ENCODE measurements around the gene SLC24A1.

The SLC24A1 gene

DNA sequence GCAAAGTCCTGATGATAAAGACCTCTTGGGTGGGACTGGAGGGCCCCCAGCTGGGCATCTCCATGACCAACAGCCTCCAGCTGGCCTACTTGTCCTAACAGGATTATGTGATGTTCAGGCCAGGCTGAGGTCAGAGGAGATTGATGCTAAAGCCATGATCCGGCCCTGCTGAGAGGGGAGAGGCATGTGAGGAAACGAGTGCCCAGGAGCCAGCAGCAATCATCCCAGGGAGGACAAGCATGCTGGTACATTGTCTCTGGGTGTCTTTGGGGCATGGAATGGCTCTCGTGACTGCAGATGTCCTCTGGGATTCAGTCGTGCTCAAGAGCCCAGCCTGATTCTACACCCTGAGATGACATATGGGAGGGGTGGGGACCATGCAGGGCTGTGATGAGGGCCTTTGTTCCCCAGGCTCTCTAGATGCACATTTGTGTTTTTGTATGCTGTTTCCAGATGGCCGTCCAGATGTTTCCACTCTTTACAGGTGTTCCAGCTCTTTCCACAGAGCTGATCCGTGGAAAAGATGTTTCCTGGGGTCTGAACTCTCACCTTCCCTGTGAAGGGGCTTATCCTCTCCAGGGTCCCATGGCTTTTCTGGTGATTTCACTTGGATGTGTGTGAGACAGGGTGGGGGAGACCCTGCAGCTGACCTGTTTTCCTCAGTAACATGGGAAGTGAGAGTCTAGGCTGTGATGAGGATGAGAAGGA is 20.2 kb downstream of the SLC24A1 start:
- H3K27me3 Mint-ChIP-seq (ENCODE audit: low read depth): peaks cover 7% of the 10 kb centered on the region
- H3K9me3 Mint-ChIP-seq: no peaks in the 10 kb centered on the region
- no peak overlapping the region for H3K4me3 Mint-ChIP-seq
- peaks cover 4% of the 10 kb centered on the region for H3K36me3 Mint-ChIP-seq (ENCODE audit: low read depth)
- peaks cover 16% of the 10 kb centered on the region for H3K4me1 Mint-ChIP-seq
- H3K27ac Mint-ChIP-seq: no peak overlapping the region
- no peak for TF ChIP-seq CTCF (IDR thresholded peaks at IDR 0.05; ENCODE audit: unreplicated experiment in 3 of 3)

DNA sequence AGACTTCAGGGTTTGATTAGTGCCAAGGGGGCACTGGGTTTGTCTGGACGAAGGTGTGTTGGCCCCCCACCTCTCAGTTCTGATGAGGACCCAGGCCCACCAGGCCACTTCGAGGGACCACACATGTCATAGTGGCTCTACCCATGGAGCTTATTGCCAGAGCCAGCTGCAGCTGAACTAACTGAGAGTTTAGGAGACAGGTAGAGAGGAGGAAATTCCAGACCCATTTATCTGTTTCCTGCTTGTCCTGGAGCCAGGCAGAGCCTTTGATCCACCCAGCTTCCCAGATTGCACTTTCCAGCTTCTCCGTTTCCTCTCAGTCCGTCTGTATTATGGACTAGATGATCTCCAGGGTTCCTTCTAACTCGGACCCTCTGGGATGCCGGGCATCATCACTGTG is 20.9 kb downstream of the SLC24A1 start:
- H3K4me1 Mint-ChIP-seq: peaks cover 14% of the 10 kb centered on the region
- H3K36me3 Mint-ChIP-seq (ENCODE audit: low read depth): peaks cover 4% of the 10 kb centered on the region
- H3K4me3 Mint-ChIP-seq: no peak overlapping the region
- no peaks in the 10 kb centered on the region for H3K9me3 Mint-ChIP-seq
- peaks cover 7% of the 10 kb centered on the region for H3K27me3 Mint-ChIP-seq (ENCODE audit: low read depth)
- TF ChIP-seq CTCF (IDR thresholded peaks at IDR 0.05; ENCODE audit: unreplicated experiment in 3 of 3): no peak
- no peak overlapping the region for H3K27ac Mint-ChIP-seq

- no peak overlapping the region for H3K27ac Mint-ChIP-seq
- TF ChIP-seq CTCF (IDR thresholded peaks at IDR 0.05; ENCODE audit: unreplicated experiment in 3 of 3): no peak
- H3K36me3 Mint-ChIP-seq (ENCODE audit: low read depth): peaks cover 4% of the 10 kb centered on the region
- H3K4me1 Mint-ChIP-seq: peaks cover 5% of the 10 kb centered on the region
- H3K27me3 Mint-ChIP-seq (ENCODE audit: low read depth): peaks cover 4% of the 10 kb centered on the region
- H3K9me3 Mint-ChIP-seq: no peaks in the 10 kb centered on the region
- no peak overlapping the region for H3K4me3 Mint-ChIP-seq
These were observed 22.5 kb downstream of the SLC24A1 start for GRCh38 chr15:65644282-65644681.

DNA sequence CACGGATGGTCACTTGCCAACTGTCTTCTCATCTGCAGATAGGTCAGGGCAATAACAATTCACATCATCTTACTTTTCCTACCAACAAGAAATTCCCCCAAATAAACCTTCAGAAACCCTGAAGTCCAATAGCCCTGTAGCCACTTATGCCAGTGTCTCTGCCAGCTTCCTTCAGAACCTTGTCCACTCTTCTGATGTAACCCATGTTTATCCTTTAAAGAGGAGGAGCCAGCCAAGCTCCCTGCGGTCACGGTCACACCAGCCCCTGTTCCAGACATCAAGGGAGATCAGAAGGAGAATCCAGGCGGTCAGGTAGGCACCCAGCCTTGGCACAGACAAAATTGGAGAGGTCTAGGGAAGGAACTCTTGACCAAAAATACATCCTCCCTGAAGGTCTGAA is 23.7 kb downstream of the SLC24A1 start:
- no peak overlapping the region for H3K4me3 Mint-ChIP-seq
- peaks cover 9% of the 10 kb centered on the region for H3K36me3 Mint-ChIP-seq (ENCODE audit: low read depth)
- H3K27me3 Mint-ChIP-seq (ENCODE audit: low read depth): no peaks in the 10 kb centered on the region

DNA sequence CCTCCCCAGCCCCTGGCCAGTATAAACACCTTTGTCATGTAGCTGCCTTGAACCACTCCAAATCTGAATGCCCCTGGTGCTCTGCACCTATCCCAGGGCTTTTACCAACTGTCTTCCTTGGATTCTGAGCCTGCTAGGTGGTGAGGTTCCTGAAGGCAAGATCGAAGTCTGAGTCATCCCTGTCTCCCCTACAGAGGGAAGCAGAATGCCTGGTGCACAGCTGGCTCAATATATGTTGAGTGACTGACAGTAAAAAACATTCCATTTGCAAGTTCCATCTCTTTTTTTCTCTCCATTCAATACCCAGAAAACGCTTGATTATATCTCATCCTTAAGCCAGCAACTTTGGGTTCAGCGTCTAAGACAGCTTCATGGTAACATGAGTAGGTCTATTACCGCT is 24.7 kb downstream of the SLC24A1 start:
- peaks cover 5% of the 10 kb centered on the region for H3K4me1 Mint-ChIP-seq
- no peaks in the 10 kb centered on the region for H3K27me3 Mint-ChIP-seq (ENCODE audit: low read depth)
- H3K27ac Mint-ChIP-seq: no peak overlapping the region
- H3K36me3 Mint-ChIP-seq (ENCODE audit: low read depth): peaks cover 13% of the 10 kb centered on the region
- H3K9me3 Mint-ChIP-seq: no peaks in the 10 kb centered on the region
- no peak for TF ChIP-seq CTCF (IDR thresholded peaks at IDR 0.05; ENCODE audit: unreplicated experiment in 3 of 3)
- H3K4me3 Mint-ChIP-seq: no peak overlapping the region

More for the DNA sequence above, 23.7 kb downstream of the SLC24A1 start:
- H3K4me1 Mint-ChIP-seq: peaks cover 5% of the 10 kb centered on the region
- H3K9me3 Mint-ChIP-seq: no peaks in the 10 kb centered on the region
- H3K27ac Mint-ChIP-seq: no peak overlapping the region
- TF ChIP-seq CTCF (IDR thresholded peaks at IDR 0.05; ENCODE audit: unreplicated experiment in 3 of 3): no peak

Measured in nephron (organoid).